HUES6 (cell line): ENCODE measurements around the gene PITPNC1.

Experiments
- H3K27ac ChIP-seq: 2 replicates; pipeline ENCODE4 v1.7.0; 2013; ENCODE audit warnings: low read depth, mild to moderate bottlenecking, low read length, inconsistent platforms
- H3K27me3 ChIP-seq: 2 replicates; pipeline ENCODE4 v1.6.1; 2013; ENCODE audit warnings: low read length; ENCODE audit not compliant: control insufficient read depth, insufficient read depth
- H3K36me3 ChIP-seq: 2 replicates; pipeline ENCODE4 v1.6.1; 2013; ENCODE audit warnings: low read length; ENCODE audit not compliant: control insufficient read depth, insufficient read depth
- H3K4me1 ChIP-seq: 2 replicates; pipeline ENCODE4 v1.6.1; 2013; ENCODE audit warnings: low read length; ENCODE audit not compliant: control insufficient read depth, insufficient read depth
- H3K4me3 ChIP-seq: 2 replicates; pipeline ENCODE4 v1.5.1; 2013; ENCODE audit warnings: low read depth, low read length
- H3K9ac ChIP-seq: one replicate; pipeline ENCODE4 v1.6.1; 2013; ENCODE audit warnings: mild to moderate bottlenecking, low read length
- H3K9me3 ChIP-seq: 2 replicates; pipeline ENCODE4 v1.6.1; 2013; ENCODE audit warnings: low read depth, low read length; ENCODE audit not compliant: control insufficient read depth, insufficient read depth

Gene PITPNC1

DNA sequence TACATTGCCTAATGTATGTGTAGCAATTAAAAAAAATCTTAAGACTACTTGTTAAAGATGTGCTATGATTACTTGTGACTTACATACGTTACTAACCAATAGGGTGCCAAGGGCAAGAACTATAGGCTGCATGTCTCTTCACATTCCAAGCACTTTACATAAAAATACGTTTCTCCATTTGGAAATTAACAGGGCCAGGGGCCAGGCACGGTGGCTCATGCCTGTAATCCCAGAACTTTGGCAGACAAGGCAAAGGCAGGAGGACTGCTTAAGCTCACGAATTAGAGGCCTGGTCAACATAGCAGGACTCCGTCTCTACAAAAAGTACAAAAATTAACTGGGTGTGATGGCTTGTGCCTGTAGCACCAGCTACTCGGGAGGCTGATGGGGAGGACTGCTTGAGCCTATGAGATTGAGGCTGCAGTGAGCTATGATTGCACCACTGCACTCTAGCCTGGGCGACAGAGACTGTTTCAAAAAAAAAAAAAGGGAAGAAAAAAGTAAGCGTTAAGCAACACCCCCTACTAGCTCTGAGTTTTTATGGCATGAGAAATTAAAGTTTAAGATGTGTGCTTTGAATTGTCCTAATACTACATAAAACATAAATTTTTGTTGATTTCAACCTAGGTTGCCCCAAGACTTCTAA, 23.0 kb upstream of the PITPNC1 start:
- 0 out of 2 replicates have a peak overlapping the region, but pooled peaks have one; percentile 4 for H3K27ac ChIP-seq
- peaks cover 86% of the 10 kb centered on the region for H3K36me3 ChIP-seq
- H3K9me3 ChIP-seq: no peaks in the 10 kb centered on the region
- H3K27me3 ChIP-seq: no peaks in the 10 kb centered on the region
- no peak overlapping the region for H3K4me3 ChIP-seq
- H3K9ac ChIP-seq: no peak overlapping the region
- peaks cover 4% of the 10 kb centered on the region; the same call in 1 of the 2 replicates for H3K4me1 ChIP-seq

DNA sequence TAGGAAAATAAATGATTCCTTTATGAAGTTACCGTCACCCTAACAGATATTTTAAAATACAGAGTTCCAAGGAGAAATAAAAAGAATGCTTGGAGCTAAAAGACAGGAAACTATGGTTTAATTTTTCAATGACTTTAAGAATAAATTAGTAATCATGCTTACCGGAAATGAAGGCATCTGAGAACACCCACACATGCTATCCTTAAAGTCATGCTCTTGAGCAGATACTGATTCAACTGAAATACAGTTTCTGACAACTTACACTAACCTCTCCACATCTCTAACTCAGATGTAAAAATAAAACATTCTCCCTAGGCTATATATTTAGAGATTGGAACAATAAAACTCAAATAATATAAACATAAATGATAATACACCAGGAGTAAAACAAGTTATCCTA, 18.5 kb upstream of the PITPNC1 start:
- H3K9ac ChIP-seq: no peak overlapping the region
- H3K27ac ChIP-seq: no peak overlapping the region
- H3K27me3 ChIP-seq: no peaks in the 10 kb centered on the region
- no peaks in the 10 kb centered on the region for H3K9me3 ChIP-seq
- peaks cover 4% of the 10 kb centered on the region; the same call in 1 of the 2 replicates for H3K4me1 ChIP-seq
- peaks cover 58% of the 10 kb centered on the region for H3K36me3 ChIP-seq
- H3K4me3 ChIP-seq: no peak overlapping the region

DNA sequence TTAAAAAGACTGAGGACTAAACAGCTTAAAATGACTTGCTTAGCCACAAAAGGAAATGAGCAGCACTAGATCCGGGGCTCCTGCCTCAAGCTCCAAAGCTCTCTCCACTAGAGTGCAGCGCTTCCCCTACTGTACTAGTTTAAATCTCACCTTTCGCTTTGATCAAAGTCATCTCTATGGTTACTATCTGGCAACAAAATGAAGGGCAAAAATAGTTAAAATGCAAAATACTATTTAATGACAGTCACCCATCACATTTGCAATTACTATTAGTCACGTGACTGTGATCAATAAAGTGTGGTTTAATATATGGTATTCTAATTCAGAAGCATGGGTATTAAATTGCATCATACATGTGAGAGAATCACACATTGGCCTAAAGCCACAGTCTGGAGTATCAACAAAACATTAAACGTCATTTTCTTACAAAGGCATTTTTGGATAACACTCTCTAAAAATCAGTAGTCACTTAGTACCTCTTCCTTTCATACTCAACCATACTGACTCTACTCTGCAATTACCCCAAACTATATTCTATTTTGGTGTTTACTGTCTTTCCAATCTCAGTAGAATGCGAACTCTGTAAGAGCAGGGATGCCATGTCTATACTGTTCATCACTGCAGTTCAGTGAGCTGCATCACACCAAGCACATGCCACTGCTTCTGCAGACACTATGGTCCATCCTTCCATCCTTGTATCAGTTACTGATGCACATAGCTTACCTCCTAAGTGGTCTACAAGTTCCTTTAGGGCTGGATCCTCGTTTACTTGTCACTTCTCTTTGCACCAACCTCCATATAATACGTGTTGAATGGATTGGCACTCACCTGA, 16.9 kb upstream of the PITPNC1 start:
- no peaks in the 10 kb centered on the region for H3K4me1 ChIP-seq
- no peaks in the 10 kb centered on the region for H3K27me3 ChIP-seq
- H3K4me3 ChIP-seq: no peak overlapping the region
- no peak overlapping the region for H3K9ac ChIP-seq
- no peaks in the 10 kb centered on the region for H3K9me3 ChIP-seq
- H3K36me3 ChIP-seq: peaks cover 48% of the 10 kb centered on the region
- no peak overlapping the region for H3K27ac ChIP-seq

DNA sequence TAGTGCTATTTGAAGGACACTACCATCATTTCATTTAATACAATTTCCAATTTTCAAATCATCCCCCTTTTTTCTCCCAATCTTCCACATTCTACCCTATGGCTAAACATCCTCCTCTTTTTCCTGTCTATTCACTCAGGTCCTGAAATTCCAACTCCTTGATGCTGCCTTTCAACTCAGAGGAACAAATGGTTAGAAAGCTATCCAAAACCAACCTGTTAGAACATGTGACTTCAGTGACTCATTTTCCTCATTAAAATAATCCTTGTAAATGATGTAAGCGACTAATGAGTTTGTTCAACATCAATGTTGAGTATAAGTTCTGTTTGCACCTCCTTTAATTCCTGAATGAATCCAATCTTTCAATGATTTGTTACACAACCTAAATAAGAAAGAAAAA, 16.2 kb upstream of the PITPNC1 start:
- no peak overlapping the region for H3K4me3 ChIP-seq
- no peak overlapping the region for H3K9ac ChIP-seq
- no peaks in the 10 kb centered on the region for H3K27me3 ChIP-seq
- H3K27ac ChIP-seq: no peak overlapping the region
- H3K9me3 ChIP-seq: no peaks in the 10 kb centered on the region
- peaks cover 41% of the 10 kb centered on the region for H3K36me3 ChIP-seq
- no peaks in the 10 kb centered on the region for H3K4me1 ChIP-seq

DNA sequence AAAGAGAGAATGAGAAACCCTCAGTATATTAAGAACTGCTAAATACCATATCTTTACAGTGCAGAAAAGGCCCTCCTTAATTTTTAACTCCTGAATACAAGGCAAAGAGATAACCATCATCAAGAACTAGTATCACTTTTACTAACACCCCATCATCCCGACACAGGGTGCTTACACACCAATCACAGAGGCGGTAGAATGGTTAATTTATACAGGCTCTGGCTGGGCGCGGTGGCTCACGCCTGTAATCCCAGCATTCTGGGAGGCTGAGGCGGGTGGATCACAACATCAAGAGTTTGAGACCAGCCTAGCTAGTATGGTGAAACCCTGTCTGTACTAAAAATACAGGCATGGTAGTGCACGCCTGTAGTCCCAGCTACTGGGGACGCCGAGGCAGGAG, 14.9 kb upstream of the PITPNC1 start:
- Histone ChIP-seq H3K4me3 (no peak overlapping the region), H3K27ac (no peak overlapping the region), H3K36me3 (peaks cover 31% of the 10 kb centered on the region)

DNA sequence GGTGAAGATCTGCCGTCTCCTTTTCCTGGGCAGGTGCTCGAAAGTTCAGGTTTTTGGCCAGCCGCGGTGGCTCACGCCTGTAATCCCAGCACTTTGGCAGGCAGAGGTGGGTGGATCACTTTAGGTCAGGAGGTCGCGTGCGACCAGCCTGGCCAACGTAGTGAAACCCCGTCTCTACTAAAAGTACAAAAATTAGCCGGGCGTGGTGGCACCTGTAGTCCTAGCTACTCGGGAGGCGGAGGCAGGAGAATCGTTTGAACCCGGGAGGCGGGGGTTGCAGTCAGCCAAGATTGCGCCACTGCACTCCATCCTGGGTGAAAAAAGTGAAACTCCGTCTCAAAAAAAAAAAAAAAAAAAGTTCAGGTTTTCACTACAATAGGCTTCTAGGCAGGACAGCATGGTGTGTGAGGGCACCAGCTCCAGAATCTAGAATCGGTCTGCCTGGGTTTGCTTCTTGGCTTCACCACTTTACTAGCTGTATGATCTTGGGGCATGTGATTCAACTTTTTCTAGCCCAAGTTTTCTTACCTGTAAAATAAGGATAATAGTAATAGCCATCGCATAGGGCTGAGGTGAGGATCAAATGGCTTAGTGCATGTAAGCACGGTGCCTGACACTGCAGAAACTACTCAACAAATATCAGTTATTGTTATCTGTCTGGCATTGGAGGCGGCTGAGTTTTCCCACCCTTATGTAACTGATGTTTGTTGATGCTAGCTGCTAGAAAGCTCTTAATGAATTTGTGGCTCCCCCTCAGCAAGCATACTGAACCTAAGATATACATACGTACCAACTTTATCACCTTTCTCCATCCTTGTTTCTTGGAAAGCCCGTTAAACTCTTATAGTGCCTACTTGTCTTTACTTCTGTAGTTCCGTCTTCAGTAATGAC, 12.0 kb upstream of the PITPNC1 start:
- H3K27ac ChIP-seq: no peak overlapping the region; the same call in 1 of the 2 replicates
- peaks cover 17% of the 10 kb centered on the region for H3K36me3 ChIP-seq
- H3K27me3 ChIP-seq: no peaks in the 10 kb centered on the region
- H3K9ac ChIP-seq: peak overlapping the region; percentile 99
- H3K4me3 ChIP-seq: peak overlapping the region; percentile 77
- no peaks in the 10 kb centered on the region for H3K4me1 ChIP-seq
- no peaks in the 10 kb centered on the region for H3K9me3 ChIP-seq

More for the DNA sequence above, 14.9 kb upstream of the PITPNC1 start:
- no peaks in the 10 kb centered on the region for H3K27me3 ChIP-seq
- no peaks in the 10 kb centered on the region for H3K4me1 ChIP-seq
- no peaks in the 10 kb centered on the region for H3K9me3 ChIP-seq
- no peak overlapping the region for H3K9ac ChIP-seq

DNA sequence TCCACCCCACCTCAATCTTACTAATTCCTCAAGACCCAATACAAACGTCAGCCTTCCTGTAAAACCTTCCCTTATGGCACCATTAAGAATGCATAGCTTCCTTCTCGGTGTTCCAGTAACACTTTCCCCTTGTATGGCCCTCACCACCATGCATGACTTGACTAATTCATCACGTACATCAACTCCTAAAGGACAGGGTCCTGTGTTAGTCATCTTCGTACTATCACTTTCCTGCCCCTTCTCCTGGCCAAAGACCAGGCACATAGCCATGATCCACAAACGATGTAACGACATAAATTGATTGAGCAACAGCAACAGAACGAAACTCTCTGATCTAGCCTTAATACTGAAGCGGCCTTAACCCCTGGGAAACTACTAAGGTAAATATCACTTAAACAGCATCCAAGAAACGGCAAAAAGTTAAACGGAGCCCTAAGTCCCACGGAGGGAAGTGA, 11.3 kb upstream of the PITPNC1 start:
- peaks cover 11% of the 10 kb centered on the region for H3K36me3 ChIP-seq
- peak overlapping the region; percentile 99 for H3K9ac ChIP-seq
- H3K27me3 ChIP-seq: no peaks in the 10 kb centered on the region
- H3K4me3 ChIP-seq: peak overlapping the region; percentile 77
- H3K4me1 ChIP-seq: no peaks in the 10 kb centered on the region
- peak overlapping the region; percentile 83 for H3K27ac ChIP-seq
- no peaks in the 10 kb centered on the region for H3K9me3 ChIP-seq

DNA sequence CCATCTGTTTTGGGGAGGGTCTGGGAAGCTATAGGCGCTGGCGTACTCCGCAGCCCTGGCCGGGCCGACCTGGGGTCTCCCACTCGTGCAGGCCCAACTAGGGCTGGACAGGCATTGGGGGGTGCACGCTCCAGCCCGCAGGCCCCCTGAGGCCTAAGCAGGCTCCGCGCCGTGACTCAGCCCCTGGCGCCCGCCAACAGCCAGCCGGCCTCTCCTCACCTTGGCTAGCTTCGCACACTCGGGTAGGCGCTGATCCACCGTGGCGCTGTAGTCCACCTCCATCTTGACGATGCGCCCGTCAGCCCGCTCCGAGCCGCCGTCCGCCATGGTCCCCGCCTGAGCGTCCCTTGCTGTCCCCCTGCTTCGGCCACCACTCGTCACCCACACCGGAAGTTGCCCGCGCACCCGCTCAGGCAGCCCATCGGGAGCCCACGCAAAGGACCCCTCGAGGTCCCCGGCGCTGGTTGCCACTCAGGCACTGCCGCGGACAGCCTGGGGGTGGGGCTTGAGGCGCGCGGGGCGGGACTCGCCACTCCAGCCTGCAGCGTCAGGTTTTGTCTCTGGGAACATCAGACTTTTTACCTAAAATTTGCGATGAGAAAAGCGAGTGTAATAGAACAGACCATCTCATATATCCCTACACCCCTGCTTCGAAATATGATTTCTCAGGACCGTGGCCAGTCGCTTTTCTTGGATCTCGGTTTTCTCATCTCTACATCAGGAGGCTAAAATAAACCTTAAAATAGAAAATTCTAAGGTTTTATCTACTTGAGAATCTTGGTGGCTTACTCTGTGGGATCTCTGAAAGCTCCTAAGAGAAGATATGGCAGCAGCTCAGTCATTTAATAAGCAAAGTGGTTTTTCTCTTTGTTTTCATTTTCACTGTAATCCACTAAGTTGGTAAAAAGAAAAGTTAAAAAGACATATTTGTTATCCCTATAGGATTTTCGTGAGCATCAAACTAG, 10.6 kb upstream of the PITPNC1 start, which contains the start of gene PSMD12:
TSS of gene PSMD12 (minus strand) at position 385 of the 965 bp plus-strand sequence. CDS start at position 327, 58 bp downstream.
- Histone ChIP-seq H3K4me1 (no peaks in the 10 kb centered on the region), H3K27me3 (no peaks in the 10 kb centered on the region), H3K9me3 (no peaks in the 10 kb centered on the region), H3K27ac (peak within 1 kb of the TSS; percentile 83), H3K4me3 (peak within 1 kb of the TSS; percentile 77), H3K9ac (peak within 1 kb of the TSS; percentile 99), H3K36me3 (peaks cover 9% of the 10 kb centered on the region; the same call in 1 of the 2 replicates)

DNA sequence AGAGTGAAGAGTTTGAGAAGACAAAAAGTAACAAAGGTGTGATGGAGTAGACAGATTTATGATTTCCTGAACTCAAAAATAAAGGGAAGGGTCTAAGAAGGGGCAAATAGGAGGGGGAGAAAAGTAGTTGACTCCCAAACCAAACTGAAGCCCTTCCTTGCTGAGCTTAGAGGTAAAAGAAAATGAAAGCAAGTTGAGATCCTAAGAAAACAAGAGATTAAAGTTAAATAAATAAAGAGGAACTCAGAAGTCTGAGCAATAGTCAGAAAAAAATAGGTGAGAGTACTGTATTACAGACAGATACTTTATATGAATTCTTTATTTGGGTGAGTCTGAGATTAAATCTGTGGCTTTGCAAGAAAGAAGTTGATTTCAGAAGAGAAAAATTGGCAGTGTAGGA, 7.4 kb upstream of the PITPNC1 start:
- H3K9me3 ChIP-seq: no peaks in the 10 kb centered on the region
- no peak overlapping the region for H3K4me3 ChIP-seq
- H3K9ac ChIP-seq: no peak overlapping the region
- no peaks in the 10 kb centered on the region for H3K36me3 ChIP-seq
- no peaks in the 10 kb centered on the region for H3K4me1 ChIP-seq
- no peaks in the 10 kb centered on the region for H3K27me3 ChIP-seq
- H3K27ac ChIP-seq: no peak overlapping the region

DNA sequence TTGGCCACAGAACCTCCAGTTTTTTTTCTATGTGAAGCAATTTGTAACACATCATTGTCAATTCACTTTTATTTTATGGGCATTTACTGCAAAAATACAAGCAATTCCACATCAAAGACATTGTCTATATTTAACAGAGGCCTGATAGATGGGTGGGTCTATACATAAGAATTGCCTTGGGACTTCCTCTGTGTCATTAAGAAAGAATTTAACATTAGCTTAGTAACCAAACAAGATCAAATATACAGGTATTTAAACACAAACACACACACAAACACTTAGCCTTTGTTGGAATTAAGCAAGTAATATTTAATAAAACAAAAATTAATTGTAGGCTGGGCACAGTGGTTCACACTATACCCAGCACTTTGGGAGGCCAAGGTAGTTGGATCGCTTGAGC, 4.3 kb upstream of the PITPNC1 start:
- no peak overlapping the region for H3K4me3 ChIP-seq
- no peaks in the 10 kb centered on the region for H3K9me3 ChIP-seq
- no peak overlapping the region for H3K27ac ChIP-seq
- H3K27me3 ChIP-seq: no peaks in the 10 kb centered on the region
- no peaks in the 10 kb centered on the region for H3K36me3 ChIP-seq
- H3K4me1 ChIP-seq: peaks cover 8% of the 10 kb centered on the region
- no peak overlapping the region for H3K9ac ChIP-seq
